Activated CD4-positive, alpha-beta T cell treated with anti-CD3 and anti-CD28 coated beads for 1 hour (primary cell): ENCODE measurements around the gene MACROD1.
A peak's percentile ranks its signal among the peaks of the same experiment; 100 is the strongest.
"Not testable (repeated sequence)": the region's sequence is repeated elsewhere in the genome, so short reads cannot be mapped to it uniquely, and the experiment has no call there.

Experiments used
- DNase-seq: peaks from one replicate; pipeline ENCODE4 v3.0.0-alpha.2; 2020

The MACROD1 gene

DNA sequence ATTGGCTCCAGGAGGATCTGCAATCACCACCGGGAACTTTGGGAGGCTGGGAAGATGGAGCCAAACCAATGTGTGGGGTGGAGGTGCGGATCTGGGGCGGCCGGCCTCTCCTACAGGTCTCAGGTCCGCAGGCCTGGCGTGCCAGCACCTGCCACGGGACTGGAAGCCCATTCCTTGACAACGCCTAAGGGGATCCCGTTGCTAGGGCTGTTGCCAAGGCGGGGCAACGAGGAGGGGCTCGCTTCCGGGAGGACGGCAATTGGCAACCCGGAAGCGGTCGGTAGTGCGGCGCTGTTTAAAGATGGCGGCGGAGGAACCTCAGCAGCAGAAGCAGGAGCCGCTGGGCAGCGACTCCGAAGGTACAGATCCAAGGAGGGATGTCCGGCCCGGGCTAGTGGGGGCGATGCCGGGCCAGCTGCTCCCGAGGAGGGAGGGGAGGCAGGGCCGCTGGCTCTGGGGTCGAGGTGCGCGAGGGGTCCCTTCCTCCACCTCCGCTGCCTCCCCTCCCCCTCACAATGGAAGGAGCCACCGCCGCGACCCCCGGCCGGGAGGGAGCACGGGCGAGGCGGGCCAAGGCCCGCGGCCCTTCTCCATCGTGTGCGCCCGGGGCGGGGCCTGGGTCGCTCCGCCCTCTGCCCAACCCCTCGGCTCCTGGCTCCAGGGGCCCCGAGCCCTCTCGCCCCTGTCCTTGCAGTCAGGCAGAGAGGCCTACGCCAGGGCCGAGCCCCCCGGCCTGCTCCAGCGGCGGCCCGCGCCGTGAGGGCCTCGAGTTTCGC, 179.6 kb downstream of the MACROD1 start, which contains the start of gene OTUB1:
Gene OTUB1, plus strand, starts transcription at position 283 of the 776 bp plus-strand sequence. Its CDS starts 19 bp downstream, at position 302.
- peak; percentile 79 for DNase-seq

DNA sequence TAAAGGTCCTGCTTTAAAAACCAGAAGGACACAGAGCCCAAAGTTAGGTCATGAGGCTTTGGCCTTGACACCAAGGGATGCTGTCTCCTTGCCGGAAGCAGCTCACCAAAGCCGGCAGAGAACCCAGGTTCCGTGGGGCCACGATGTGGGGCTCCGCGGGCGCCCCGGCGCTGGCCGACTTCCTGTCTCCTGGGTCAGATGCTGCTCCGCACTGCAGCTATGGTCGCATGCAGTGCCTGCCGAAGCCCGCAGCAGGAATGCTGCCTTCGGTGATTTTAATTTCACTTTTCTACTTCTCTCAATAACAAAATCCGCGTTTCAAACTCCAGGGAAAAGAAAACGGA, 180.1 kb downstream of the MACROD1 start:
- peak; percentile 53 for DNase-seq

DNA sequence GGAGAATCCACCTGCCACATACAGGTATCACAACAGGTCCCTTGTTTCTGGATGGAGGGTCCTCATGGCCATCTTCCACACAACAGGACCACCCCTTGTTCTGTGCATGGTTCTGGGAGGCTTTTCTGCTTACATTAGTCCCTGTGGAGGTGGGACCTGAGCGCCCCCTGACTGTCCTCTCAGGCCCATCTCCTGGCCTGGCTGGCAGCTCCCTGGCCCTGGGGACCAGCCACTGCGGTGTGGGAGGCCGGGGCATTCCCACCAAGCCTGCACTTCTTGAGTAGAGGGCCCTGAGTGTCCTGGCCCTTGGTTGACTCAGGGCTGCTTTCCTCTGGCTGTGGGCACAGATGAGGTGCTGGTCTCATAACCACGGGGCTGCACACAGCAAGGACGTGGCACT, 186.5 kb downstream of the MACROD1 start:
- no peak for DNase-seq

DNA sequence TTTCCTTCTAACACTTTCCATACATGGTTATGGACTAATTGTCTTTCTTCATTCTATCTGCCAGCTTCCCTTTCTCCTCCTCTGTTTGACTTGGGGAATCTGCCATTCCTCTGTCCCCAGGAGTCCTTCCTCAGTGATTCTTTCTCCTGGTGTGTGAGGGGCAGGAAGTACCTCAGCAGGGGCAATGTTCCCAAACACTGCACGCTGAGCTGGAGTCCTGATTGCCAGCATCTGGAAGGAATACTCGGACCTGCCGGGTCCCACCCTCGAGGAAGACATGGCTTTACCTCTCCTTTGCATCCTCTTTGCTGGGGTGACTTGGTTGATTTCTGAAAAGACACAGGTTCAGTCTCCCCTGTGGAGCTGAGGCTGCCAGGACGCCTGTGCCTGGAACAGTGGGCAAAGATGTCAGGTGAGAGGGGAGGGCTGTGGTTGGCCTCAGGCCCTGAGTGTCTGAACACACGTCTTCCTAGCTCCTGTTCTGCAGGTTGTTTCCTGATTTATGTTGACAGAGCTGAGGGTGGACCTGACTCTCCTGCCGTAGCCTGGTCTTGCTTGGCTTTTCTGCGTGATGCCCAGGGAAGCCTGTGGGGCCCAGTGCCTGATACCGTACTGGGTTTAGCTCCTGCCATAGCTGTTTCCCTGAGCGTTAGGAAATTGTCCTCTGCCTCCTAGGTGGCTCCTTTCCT, 187.2 kb downstream of the MACROD1 start:
- no peak for DNase-seq

DNA sequence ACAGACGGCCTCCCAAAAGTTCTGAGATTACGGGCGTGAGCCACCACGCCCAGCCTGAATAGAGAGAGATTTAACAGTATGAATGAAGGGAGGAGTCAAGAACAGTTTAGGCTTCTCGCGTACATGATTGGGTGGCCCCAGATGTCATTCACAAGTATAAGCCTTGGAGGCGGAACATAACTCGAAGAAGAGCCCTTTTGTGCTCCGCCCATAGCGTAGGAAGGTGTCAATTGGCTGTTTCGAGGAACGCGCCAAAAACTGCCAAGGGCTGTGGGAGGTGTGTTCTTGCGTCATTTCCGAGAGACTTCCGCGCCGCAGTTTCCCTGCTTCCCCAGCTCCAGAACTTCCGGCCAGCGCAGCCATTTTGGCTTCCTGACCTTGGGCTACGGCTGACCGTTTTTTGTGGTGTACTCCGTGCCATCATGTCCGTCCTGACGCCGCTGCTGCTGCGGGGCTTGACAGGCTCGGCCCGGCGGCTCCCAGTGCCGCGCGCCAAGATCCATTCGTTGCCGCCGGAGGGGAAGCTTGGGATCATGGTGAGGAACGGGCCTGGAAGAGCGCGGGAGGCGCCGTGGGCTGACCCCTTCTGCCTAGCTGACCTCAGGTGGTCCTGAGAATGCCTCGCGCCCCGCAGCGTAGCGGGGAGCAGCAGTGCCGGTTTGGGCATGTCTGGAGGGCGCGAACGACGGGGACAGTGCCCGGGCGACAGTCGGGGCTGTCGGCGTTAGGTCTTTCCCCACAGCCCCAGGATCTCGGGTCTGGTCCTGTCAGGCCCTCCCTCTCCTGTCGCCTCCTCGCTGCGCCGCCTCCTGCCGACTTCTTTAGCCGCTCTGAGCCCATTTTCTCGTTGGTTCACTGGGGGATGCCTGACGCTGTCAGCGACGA, 191.4 kb downstream of the MACROD1 start, which contains the start of gene COX8A:
Gene COX8A, plus strand, starts transcription at position 362 of the 885 bp plus-strand sequence. Its CDS starts 61 bp downstream, at position 423.
- peak; percentile 89 for DNase-seq

DNA sequence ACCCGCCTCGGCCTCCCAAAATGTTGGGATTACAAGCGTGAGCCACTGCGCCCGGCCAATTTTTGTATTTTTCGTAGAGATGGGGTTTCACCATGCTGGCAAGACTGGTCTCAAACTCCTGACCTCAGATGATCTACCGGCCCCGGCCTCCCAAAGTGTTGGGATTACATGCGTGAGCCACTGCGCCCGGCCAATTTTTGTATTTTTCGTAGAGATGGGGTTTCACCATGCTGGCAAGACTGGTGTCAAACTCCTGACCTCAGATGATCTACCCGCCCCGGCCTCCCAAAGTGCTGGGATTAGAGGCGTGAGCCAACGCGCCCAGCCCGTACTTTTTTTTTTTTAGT, 192.0 kb downstream of the MACROD1 start:
- not testable (repeated sequence) for DNase-seq

DNA sequence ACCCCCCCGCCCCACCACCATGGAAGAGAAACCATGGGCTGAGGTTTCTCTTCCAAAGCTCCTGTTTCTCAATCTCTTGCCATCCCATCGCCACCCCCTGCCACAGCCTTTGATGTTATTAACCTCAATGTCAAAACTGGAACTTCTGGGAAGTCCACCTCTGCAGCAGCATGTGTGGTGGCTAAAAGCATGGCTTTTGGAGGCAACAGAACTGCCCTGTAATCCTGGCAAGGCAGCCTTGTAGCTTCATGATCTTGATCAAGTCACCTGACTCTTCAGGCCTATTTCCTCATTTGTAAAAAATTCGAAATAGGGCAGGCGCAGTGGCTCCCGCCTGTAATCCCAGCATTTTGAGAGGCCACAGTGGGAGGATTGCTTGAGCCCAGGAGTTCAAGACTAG, 195.0 kb downstream of the MACROD1 start:
- no peak for DNase-seq

DNA sequence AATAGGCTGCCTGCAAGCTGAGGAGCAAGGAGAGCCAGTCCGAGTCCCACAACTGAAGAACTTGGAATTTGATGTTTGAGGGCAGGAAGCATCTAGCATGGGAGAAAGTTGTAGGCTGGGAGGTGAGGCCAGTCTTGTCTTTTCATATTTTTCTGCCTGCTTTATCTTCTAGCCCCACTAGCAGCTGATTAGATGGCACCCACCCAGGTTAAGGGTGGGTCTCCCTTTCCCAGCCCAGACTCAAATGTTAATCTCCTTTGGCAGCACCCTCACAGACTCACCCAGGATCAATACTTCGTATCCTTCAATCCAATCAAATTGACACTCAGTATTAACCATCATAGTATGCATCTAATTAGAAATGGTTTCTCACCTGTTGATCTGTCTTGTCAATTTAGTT, 196.5 kb downstream of the MACROD1 start:
- DNase-seq = no peak

DNA sequence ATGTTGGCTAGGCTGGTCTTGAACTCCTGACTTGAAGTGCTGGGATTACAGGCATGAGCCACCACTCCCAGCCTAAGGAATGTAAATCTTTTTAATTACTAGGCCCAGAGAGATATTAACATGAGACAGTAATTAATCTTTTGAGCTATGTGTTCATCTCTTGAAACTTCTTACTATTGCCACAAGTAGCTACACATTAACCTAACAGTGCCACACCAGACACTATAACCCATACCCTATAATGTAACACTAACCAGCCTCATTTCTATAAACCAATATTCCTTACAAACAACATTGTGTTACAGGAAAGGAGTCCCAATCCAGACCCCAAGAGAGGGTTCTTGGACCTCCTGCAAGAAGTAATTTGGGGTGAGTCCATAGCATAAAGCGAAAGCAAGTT, 199.5 kb downstream of the MACROD1 start:
- no peak for DNase-seq

DNA sequence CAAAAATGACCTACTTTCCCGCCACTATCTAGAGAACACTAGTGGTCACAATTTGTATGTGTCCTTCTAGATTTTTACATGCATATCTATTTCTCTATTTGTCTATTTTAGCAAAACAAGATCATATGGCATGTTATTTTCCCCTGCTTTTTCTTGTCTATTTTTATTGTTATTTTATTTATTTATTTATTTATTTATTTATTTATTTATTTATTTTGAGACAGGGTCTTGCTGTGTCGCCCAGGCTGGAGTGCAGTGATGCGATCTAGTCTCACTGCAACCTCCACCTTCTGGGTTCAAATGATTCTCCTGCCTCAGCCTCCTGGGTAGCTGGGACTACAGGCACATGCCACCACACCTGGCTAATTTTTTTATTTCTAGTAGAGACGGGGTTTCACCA, 202.0 kb downstream of the MACROD1 start:
- not testable (repeated sequence) for DNase-seq

DNA sequence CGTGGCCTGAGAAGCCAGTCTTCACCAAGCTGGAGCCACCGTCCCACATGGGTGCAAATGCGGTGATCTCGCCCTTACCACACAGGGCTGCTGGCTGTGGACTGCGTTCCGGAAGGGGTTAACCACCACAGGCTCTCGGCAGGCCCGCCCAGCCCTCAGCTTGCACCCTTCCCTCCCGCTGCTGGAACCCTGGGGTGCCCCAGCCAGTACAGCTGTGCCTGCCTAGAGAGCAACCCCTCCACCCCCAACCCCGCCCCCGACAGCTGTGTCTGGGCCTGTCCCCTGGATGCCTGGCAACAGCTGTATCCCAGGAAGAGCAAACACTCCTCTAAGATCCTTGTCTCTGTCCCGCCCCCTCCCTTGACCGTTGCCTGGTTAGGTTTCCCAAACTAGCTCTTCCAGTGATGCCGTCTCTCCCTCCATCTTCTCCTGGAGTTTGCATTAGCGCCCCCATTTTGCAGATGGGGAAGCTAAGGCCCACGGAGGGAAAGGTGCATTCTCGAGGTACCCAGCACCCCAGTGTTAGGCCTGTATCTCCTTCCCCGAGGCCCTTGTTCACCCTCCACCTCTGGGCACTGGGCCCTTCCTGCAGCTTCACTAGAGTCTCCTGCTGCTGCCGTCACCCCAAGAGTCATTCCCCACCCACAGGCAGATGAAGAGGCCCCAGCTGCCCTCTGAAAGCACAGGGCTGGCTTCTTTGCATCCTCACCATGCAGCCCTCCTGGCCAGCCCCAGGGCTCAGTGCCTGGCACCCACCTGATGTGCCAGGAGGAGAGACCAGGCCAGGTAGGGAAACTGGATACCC, 204.1 kb downstream of the MACROD1 start:
- DNase-seq = no peak

DNA sequence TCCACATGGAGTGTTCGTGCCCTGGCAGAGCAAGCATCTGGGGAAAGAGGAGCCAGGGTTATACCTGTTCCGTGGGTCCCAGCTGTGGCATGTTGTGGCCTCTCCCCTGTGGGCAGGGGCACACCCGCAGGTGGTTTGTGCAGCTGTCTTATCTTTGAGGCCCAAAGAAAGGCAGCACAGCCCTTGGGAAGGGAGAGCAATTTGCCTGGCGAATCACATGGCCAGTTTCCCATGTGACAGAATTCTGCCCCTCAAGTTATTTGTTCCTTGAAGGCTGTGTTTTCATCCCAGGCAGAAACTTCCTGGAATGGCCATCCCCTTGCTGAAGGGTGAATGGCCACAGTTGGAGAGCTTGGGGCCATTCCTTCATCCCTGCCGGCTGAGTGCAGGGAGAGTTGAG, 207.9 kb downstream of the MACROD1 start:
- no peak for DNase-seq

DNA sequence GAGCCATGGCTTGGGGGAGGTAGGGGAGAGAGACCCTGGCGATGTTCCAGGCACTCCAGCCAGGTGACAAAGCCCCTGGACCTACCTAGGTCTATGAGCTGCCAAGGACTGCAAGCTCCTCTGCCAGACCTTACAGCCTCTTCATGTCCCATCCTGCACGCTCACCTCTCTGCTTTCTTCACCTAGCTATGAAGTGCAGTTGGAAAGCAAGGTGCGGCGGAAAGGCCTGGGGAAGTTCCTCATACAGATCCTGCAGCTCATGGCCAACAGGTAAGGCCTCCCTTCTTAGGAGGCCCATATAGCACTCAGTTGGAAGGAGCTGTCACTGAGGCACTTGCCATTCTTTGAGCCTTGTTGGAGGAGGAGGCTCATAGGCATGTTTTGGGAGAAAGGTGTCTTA, 213.3 kb downstream of the MACROD1 start:
- no peak for DNase-seq

DNA sequence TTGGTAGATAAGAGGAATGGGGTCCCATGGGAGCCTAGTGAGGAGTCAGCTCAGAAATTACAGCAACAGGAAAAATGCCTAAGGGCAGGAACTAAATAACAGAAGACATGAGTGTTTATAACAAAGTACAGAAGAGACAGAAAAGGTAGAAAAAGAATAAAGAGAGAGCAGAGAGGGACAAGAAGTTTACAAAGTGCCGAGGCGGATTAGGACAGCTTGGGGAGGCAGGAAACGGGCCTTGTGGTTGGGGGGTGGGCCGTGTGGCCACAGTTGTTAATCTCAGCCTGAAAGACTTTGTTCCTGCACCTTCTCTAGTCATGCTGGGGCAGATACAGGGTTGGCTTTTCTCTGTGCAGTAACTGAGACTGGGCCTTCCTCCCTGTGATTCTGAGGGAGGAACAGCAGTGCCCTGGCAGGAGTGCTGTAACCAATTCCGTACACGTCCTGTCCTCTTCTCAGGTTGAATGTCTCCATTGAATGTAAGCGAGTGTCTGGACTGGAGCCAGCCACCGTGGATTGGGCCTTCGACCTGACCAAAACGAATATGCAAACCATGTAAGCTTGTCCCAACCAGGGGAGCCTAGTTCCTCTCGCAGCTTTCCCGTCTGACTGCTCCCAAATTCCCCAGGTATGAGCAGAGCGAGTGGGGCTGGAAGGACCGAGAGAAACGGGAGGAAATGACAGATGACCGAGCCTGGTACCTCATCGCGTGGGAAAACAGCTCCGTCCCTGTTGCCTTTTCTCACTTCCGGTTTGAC, 214.0 kb downstream of the MACROD1 start:
- DNase-seq = no peak
